ENCODE results near the gene ALDH1L1.

GRCh38 chr3:126212250-126212619, 31.8 kb upstream of the ALDH1L1 start:
- no peak for TF ChIP-seq CTCF (conservative IDR thresholded peaks at IDR 0.05)
- TF ChIP-seq EZH2 (IDR thresholded peaks at IDR 0.05; ENCODE audit: low read depth): no peak
